Vagina (tissue), 2 donors: ENCODE measurements around the gene GLYATL2.

Source experiments
- POLR2A ChIP-seq, 2 donors: fragments of 450-650 bp; IDR thresholded peaks; one replicate each; pipeline ENCODE4 v1.6.1; 2017; ENCODE audit warnings: antibody characterized with exemption in 2 of 2, mild to moderate bottlenecking in 2 of 2, moderate library complexity in 2 of 2
- TF ChIP-seq, protein P1 (sequence below), 3 experiments: fragments of 450-650 bp in 2 of 3; fragments of 200-600 bp in 1 of 3; sonication (generic) in 1 of 3; IDR thresholded peaks; one replicate each; pipeline ENCODE4 v1.5.1; 2017 to 2019; ENCODE audit warnings: antibody characterized with exemption in 3 of 3, mild to moderate bottlenecking in 2 of 3, moderate library complexity in 2 of 3

DNA sequence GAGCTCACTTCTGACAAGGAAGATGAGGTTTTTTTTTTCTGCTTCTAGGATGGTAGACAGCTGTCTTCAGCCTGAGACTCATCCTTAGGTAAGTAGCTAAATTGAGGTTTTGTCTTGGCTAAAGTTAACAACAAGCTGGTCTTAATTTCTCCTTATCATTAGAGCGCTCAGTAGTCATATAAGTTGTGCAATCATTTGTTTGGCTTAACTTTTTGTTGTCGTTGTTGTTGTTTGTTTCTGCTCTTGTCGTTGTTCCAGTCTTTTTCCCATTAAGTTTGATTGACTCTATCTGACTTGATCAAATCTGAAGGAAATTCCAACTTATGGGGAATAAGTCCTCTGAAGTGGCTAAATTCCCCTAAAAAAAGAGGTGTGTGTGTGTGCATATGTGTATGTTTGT is 33.0 kb downstream of the GLYATL2 start:
- TF ChIP-seq POLR2A (IDR thresholded peaks at IDR 0.05) = no peak
- TF ChIP-seq, protein P1, sequence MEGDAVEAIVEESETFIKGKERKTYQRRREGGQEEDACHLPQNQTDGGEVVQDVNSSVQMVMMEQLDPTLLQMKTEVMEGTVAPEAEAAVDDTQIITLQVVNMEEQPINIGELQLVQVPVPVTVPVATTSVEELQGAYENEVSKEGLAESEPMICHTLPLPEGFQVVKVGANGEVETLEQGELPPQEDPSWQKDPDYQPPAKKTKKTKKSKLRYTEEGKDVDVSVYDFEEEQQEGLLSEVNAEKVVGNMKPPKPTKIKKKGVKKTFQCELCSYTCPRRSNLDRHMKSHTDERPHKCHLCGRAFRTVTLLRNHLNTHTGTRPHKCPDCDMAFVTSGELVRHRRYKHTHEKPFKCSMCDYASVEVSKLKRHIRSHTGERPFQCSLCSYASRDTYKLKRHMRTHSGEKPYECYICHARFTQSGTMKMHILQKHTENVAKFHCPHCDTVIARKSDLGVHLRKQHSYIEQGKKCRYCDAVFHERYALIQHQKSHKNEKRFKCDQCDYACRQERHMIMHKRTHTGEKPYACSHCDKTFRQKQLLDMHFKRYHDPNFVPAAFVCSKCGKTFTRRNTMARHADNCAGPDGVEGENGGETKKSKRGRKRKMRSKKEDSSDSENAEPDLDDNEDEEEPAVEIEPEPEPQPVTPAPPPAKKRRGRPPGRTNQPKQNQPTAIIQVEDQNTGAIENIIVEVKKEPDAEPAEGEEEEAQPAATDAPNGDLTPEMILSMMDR (IDR thresholded peaks at IDR 0.05) = no peak
